Osteoblast (primary cell): ENCODE results near the gene CLCN5. TPM values are rescaled to one million over a fixed set of nuclear protein-coding genes. Genes with fewer than 3 reads are reported as not detected.

Experiments
- DNase-seq: peaks from one replicate; pipeline ENCODE4 v3.0.0; 2011; ENCODE audit warnings: low spot score, mixed read lengths; ENCODE audit not compliant: insufficient read length; ENCODE audit errors: missing footprints
- H2AFZ ChIP-seq: 2 replicates; pipeline ENCODE4 v1.6.0; 2011; ENCODE audit warnings: mild to moderate bottlenecking, low read length
- H3K27ac ChIP-seq: 2 replicates; pipeline ENCODE4 v1.5.1; 2011; ENCODE audit warnings: mild to moderate bottlenecking, low read depth, low read length, moderate library complexity
- H3K27me3 ChIP-seq: 2 replicates; pipeline ENCODE4 v1.6.0; 2012; ENCODE audit warnings: mild to moderate bottlenecking, control low read depth, inconsistent platforms, low read length, moderate library complexity; ENCODE audit not compliant: insufficient read depth
- H3K36me3 ChIP-seq: 2 replicates; pipeline ENCODE4 v1.5.1; 2011; ENCODE audit warnings: mild to moderate bottlenecking, low read length, control low read depth, moderate library complexity; ENCODE audit not compliant: insufficient read depth
- H3K4me1 ChIP-seq: 2 replicates; pipeline ENCODE4 v1.5.1; 2011; ENCODE audit warnings: mild to moderate bottlenecking, low read length, control low read depth, moderate library complexity; ENCODE audit not compliant: insufficient read depth
- H3K4me2 ChIP-seq: 2 replicates; pipeline ENCODE4 v1.6.0; 2011; ENCODE audit warnings: mild to moderate bottlenecking, low read length; ENCODE audit not compliant: insufficient read depth
- H3K4me3 ChIP-seq: fragments of 200-600 bp; sonication (generic); 3 replicates; pipeline ENCODE4 v1.5.1; 2012; ENCODE audit warnings: mild to moderate bottlenecking, low read length, inconsistent platforms; ENCODE audit not compliant: insufficient read depth
- H3K79me2 ChIP-seq: 2 replicates; pipeline ENCODE4 v1.6.0; 2012; ENCODE audit warnings: mild to moderate bottlenecking, low read length, control low read depth, inconsistent platforms; ENCODE audit not compliant: insufficient read depth
- H3K9me3 ChIP-seq: 2 replicates; pipeline ENCODE4 v1.5.1; 2011; ENCODE audit warnings: low read depth, low read length, control low read depth
- H4K20me1 ChIP-seq: 2 replicates; pipeline ENCODE4 v1.6.0; 2012; ENCODE audit warnings: mild to moderate bottlenecking, low read length, control low read depth; ENCODE audit not compliant: insufficient read depth
- CTCF ChIP-seq: IDR thresholded peaks from 2 replicates; pipeline ENCODE4 v1.5.1; 2011; ENCODE audit warnings: mild to moderate bottlenecking, low read depth, low read length, moderate library complexity; ENCODE audit errors: extremely low read depth
- total RNA-seq: library from RNA; depleted of rRNA; stranded (reverse); fragments of >200 nt; gene quantifications from 2 replicates; pipeline ENCODE4 v1.2.3, GENCODE V29; 2012

Gene CLCN5
- total RNA-seq, 1 donor, result 13.0 TPM

- Histone ChIP-seq H3K36me3 (no peaks in the 10 kb centered on the region), H4K20me1 (no peaks in the 10 kb centered on the region), H3K9me3 (no peaks in the 10 kb centered on the region), H3K27me3 (peaks cover 10% of the 10 kb centered on the region), H3K79me2 (no peaks in the 10 kb centered on the region), H3K4me2 (no peak overlapping the region), H3K4me1 (no peaks in the 10 kb centered on the region), H2AFZ (no peak overlapping the region), H3K4me3 (no peak overlapping the region), H3K27ac (no peak overlapping the region)
- no peak for DNase-seq
- TF ChIP-seq CTCF, result no peak
These were observed 185.1 kb downstream of the CLCN5 start for GRCh38 chrX:50107470-50107869.

GRCh38 chrX:50108264-50108663 is 185.9 kb downstream of the CLCN5 start:
- DNase-seq, result no peak
- H3K4me3 ChIP-seq, result no peak overlapping the region
- no peak for TF ChIP-seq CTCF

GRCh38 chrX:50111742-50112141 is 189.3 kb downstream of the CLCN5 start:
- Histone ChIP-seq H3K4me2 (no peak overlapping the region), H3K4me1 (no peaks in the 10 kb centered on the region), H3K27me3 (peaks cover 2% of the 10 kb centered on the region), H3K36me3 (no peaks in the 10 kb centered on the region), H4K20me1 (no peaks in the 10 kb centered on the region), H3K27ac (no peak overlapping the region), H3K4me3 (no peak overlapping the region), H2AFZ (no peak overlapping the region), H3K79me2 (no peaks in the 10 kb centered on the region), H3K9me3 (no peaks in the 10 kb centered on the region)
- no peak for TF ChIP-seq CTCF
- no peak for DNase-seq

More at GRCh38 chrX:50108264-50108663, 185.9 kb downstream of the CLCN5 start:
- Histone ChIP-seq H2AFZ (no peak overlapping the region), H3K4me2 (no peak overlapping the region), H3K4me1 (no peaks in the 10 kb centered on the region), H4K20me1 (no peaks in the 10 kb centered on the region), H3K9me3 (no peaks in the 10 kb centered on the region), H3K79me2 (no peaks in the 10 kb centered on the region), H3K36me3 (no peaks in the 10 kb centered on the region), H3K27ac (no peak overlapping the region), H3K27me3 (peaks cover 10% of the 10 kb centered on the region)

DNA sequence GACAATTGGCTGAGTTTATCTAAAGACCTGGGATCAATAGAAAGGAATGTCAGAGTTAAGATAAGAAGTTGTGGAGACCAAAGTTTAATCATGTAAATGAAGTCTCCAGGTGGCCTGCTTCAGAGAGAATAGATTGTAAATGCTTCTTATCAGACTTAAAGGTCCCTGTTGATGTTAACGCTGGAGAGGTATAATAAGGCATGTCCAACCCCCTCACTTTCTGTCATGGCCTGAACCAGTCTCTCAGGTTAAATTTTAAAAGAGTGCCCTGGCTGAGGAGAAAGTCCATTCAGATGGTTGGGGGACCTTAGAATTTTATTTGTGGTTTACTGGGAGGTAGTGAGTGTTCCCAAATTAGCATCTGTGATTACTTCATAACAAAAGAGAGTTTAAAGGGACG is 191.7 kb downstream of the CLCN5 start:
- no peaks in the 10 kb centered on the region for H3K4me1 ChIP-seq
- H3K27me3 ChIP-seq, result no peaks in the 10 kb centered on the region
- DNase-seq, result no peak
- H3K4me3 ChIP-seq, result no peak overlapping the region
- H3K36me3 ChIP-seq, result no peaks in the 10 kb centered on the region
- H3K9me3 ChIP-seq, result no peaks in the 10 kb centered on the region
- no peaks in the 10 kb centered on the region for H3K79me2 ChIP-seq
- H3K27ac ChIP-seq, result no peak overlapping the region
- no peak overlapping the region for H2AFZ ChIP-seq
- H3K4me2 ChIP-seq, result no peak overlapping the region
- no peaks in the 10 kb centered on the region for H4K20me1 ChIP-seq
- no peak for TF ChIP-seq CTCF
